ENCODE data around the gene FDXR. TPM values are rescaled to one million over a fixed set of nuclear protein-coding genes. Genes with fewer than 3 reads are reported as not detected.
A peak's percentile ranks its signal among the peaks of the same experiment; 100 is the strongest.

Gene FDXR
- total RNA-seq, 5 donors from 2014 or later (not counting 1 experiment from before 2014, with no cell fraction given), result 4.2 to 20.7 (median 15.3) TPM

DNA sequence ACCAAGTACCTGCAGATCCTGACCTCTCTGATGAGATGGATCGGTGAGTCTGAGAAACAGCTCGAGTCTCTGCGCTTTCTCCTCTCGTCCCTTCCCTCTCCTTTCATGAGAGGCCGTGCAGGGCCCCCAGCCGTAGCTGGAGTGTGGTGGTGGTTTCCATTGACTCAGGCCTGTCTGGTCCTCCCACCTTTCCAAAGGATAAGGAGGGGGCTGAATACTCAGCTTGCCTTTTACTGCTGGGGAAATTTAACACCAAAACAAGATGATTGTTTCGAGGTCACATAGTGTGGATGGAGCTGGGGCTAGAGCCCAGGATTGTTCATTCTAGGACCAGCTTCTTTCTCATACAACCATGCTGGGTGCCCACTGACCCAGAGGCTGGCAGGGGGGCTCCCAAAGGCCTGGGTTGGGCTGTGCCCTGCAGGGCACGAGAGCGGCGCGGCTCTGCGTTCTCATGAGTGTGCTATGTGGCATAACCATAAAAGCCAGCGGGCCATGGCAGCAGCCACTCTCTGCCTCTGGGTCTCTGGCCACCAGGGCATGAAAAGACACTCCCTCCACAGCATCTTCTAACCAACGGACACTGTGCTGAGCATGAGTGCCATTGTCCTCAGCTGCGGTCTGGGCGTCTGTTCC, 52.9 kb downstream of the FDXR start:
- Histone ChIP-seq H3K36me3 (ENCODE audit: control insufficient read depth in 2 of 2, extremely low read depth in 1 of 2, insufficient read depth in 1 of 2, low read length in 1 of 2) (peaks cover 17 to 58% of the 10 kb centered on the region in 2 donors), H3K27ac (ENCODE audit: low read length) (no peak overlapping the region), H3K9me3 (no peaks in the 10 kb centered on the region), H3K4me3 (ENCODE audit: control insufficient read depth in 1 of 2, extremely low read depth in 1 of 2, low read length in 1 of 2) (no peak overlapping the region), H3K27me3 (replicated peaks in 1 of 2; ENCODE audit: control insufficient read depth in 2 of 2, extremely low read depth in 1 of 2, insufficient read depth in 2 of 2, low read length in 1 of 2) (peaks cover 0 to 3% of the 10 kb centered on the region in 2 experiments), H3K4me1 (ENCODE audit: control insufficient read depth in 1 of 2, extremely low read depth in 1 of 2, insufficient read depth in 2 of 2, low read length in 2 of 2) (no peaks in the 10 kb centered on the region)
- Mint-ChIP-seq H3K4me3 (no peak overlapping the region), H3K27ac (no peak overlapping the region), H3K9me3 (no peaks in the 10 kb centered on the region), H3K36me3 (peaks cover 35% of the 10 kb centered on the region), H3K27me3 (no peaks in the 10 kb centered on the region), H3K4me1 (no peaks in the 10 kb centered on the region)
- WGBS (ENCODE audit: insufficient coverage), result 95% methylated on average over 6 of the region's 16 CpGs
- CTCF ChIA-PET, result no interaction called here
- POLR2A ChIA-PET, result no interaction called here
- no peak for ATAC-seq (replicated peaks in 1 of 4)
- DNase-seq, result no peak

DNA sequence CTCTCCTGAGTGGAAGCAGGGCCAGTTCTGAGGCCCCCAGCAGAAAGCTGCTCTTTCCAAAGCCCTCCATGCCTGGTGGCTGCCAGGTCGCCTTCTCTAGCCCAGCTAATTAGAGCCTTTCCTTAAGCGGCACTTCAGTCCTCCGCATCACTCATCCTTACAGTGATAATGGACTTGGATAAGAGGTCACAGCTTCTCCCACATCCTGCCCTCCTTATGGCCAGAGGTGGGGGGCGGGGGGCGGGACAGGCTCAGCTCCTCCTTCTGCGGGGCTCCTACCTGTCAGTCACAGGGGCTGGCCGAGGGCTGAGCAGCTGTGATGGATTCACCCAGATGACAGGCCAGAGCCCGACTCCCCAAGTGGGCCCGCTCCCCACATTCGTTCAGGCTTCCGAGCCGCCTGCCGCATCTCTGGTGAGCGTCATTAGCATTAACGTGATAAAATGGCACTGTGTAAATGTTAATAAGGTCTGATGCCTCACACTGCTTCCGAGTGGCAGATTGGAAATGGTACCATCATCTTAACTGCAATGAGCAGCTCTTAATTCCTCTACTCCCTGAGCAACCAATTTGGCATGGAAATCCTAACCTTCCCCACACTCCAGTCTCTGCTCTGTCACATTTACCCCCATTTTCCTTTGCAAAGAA, 54.4 kb downstream of the FDXR start:
- H3K36me3 Mint-ChIP-seq, result peaks cover 36% of the 10 kb centered on the region
- ATAC-seq (replicated peaks in 1 of 4) (no peak), DNase-seq (no peak)
- H3K27me3 Mint-ChIP-seq, result no peaks in the 10 kb centered on the region
- H3K36me3 ChIP-seq (ENCODE audit: control insufficient read depth in 2 of 2, extremely low read depth in 1 of 2, insufficient read depth in 1 of 2, low read length in 1 of 2), result peaks cover 11 to 56% of the 10 kb centered on the region in 2 donors
- no peak overlapping the region for H3K27ac ChIP-seq (ENCODE audit: low read length)
- no peaks in the 10 kb centered on the region for H3K9me3 ChIP-seq
- H3K4me3 ChIP-seq (ENCODE audit: control insufficient read depth in 1 of 2, extremely low read depth in 1 of 2, low read length in 1 of 2), result no peak overlapping the region
- peaks cover 0 to 3% of the 10 kb centered on the region in 2 experiments for H3K27me3 ChIP-seq (replicated peaks in 1 of 2; ENCODE audit: control insufficient read depth in 2 of 2, extremely low read depth in 1 of 2, insufficient read depth in 2 of 2, low read length in 1 of 2)
- no peak overlapping the region for H3K27ac Mint-ChIP-seq
- WGBS (ENCODE audit: insufficient coverage), result 92% methylated on average over 2 of the region's 16 CpGs
- ChIA-PET CTCF (no interaction called here), POLR2A (no interaction called here)
- no peak overlapping the region for H3K4me3 Mint-ChIP-seq
- H3K9me3 Mint-ChIP-seq, result no peaks in the 10 kb centered on the region
- no peaks in the 10 kb centered on the region for H3K4me1 ChIP-seq (ENCODE audit: control insufficient read depth in 1 of 2, extremely low read depth in 1 of 2, insufficient read depth in 2 of 2, low read length in 2 of 2)
- H3K4me1 Mint-ChIP-seq, result no peaks in the 10 kb centered on the region

DNA sequence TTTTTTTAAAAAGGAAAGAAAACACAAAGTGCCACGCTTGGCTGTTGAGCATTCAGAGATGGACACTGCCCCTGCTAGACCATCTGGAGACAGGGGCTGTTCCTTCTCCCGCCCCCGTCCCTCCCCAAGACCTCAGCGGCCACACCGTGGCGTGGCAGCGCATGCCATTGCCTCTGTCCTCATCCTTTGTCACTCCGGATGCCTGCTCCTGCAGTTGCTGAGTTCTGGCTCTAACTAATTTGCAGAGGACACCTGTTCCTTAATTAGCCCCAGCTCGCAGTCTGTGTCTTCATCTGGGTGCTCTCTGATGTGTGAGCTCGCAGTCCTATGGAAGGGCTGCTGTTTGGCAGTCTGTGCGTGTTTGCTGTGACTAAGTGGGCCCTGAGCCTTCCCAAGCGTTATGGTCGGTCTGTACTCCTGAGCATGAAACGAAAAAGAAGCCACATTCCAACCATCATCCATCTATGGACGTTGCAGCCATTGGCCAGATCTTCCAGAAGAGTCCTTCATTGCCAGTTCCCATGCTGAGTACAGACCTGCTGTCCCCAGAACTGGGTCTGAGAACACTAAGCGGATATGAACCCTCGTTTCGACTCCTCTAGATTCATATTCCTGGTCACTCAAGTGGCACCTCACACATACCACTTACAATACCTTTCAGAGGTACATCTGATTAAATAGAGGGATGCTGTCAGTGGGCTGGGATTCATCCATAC, 55.7 kb downstream of the FDXR start:
- Mint-ChIP-seq H3K27me3 (no peaks in the 10 kb centered on the region), H3K4me1 (no peaks in the 10 kb centered on the region), H3K9me3 (no peaks in the 10 kb centered on the region), H3K4me3 (no peak overlapping the region), H3K27ac (no peak overlapping the region), H3K36me3 (peaks cover 38% of the 10 kb centered on the region)
- DNase-seq, result no peak
- H3K9me3 ChIP-seq, result no peaks in the 10 kb centered on the region
- H3K27me3 ChIP-seq (replicated peaks in 1 of 2; ENCODE audit: control insufficient read depth in 2 of 2, extremely low read depth in 1 of 2, insufficient read depth in 2 of 2, low read length in 1 of 2), result peaks cover 0 to 3% of the 10 kb centered on the region in 2 experiments
- no peaks in the 10 kb centered on the region for H3K4me1 ChIP-seq (ENCODE audit: control insufficient read depth in 1 of 2, extremely low read depth in 1 of 2, insufficient read depth in 2 of 2, low read length in 2 of 2)
- ChIA-PET POLR2A (no interaction called here), CTCF (no interaction called here)
- no peak overlapping the region for H3K4me3 ChIP-seq (ENCODE audit: control insufficient read depth in 1 of 2, extremely low read depth in 1 of 2, low read length in 1 of 2)
- no peak overlapping the region for H3K27ac ChIP-seq (ENCODE audit: low read length)
- peaks cover 11 to 57% of the 10 kb centered on the region in 2 donors for H3K36me3 ChIP-seq (ENCODE audit: control insufficient read depth in 2 of 2, extremely low read depth in 1 of 2, insufficient read depth in 1 of 2, low read length in 1 of 2)
- WGBS (ENCODE audit: insufficient coverage), result 88% methylated on average over 9 of the region's 18 CpGs
- ATAC-seq (replicated peaks in 1 of 4), result no peak

DNA sequence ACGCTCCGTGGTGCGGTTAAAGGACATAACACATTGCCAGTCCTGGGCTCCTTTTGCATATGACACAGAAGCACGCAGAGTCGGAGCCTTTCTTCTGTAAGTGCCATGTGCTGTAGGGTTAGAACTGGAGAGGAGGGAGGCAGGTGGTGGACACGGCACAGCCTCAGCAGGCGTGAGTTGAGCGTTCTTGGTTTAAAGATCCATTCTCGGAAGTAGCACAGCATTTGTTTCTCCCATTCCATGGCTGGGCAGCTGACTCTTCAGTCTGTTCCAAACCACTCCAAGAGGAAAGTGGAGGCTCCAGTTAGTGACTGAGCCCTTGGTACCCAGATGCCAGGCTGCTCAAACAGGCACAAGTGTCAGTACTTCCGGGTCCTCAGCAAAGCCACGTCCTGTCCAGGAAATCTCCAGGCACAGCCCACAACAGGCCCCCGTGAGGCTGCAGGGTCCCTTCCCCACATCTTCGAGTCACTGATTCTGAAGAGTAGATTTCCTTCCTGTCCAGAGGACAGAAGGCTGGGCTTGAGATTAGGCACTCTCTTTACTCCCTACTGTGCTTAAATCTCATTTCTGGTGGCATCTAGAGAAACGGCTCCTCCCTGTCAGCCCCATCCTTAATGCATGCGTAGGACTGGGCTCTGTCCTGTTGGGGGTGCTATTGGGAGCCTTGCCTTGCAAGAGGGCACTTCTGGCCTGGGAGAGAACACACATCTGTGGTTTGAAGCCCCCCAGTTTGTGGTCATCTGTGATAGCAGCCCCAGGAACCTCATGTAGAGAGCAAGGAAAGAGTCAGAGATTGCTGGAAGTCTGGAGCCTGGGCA, 57.0 kb downstream of the FDXR start:
- H3K9me3 ChIP-seq, result no peaks in the 10 kb centered on the region
- ChIA-PET POLR2A (no interaction called here), CTCF (no interaction called here)

DNA sequence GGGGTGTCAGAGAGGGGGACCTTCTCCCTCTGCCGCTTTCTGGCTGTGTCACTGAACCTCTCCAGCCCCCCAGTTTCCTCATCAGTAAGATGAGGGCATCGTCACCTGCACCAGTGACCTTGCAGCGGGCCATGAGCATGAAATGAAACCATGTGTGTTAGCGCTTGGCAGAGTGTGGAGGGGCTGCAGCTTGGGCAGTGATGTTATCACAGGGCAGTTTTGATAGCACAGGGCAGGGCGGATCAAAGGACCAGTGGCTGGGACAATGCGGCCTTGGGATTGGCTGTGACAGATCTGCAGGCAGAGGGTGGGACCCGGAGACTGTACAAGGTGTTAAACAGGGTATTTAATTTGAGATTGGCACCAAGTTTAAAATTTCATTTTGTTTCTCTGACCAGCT, 57.7 kb downstream of the FDXR start:
- Mint-ChIP-seq H3K36me3 (peaks cover 46% of the 10 kb centered on the region), H3K27ac (no peak overlapping the region), H3K9me3 (no peaks in the 10 kb centered on the region), H3K4me3 (no peak overlapping the region), H3K27me3 (no peaks in the 10 kb centered on the region), H3K4me1 (peaks cover 0 to 2% (median 0%) of the 10 kb centered on the region in 3 donors)
- 92% methylated on average over 6 of the region's 7 CpGs for WGBS (ENCODE audit: insufficient coverage)
- ATAC-seq (replicated peaks in 1 of 4) (no peak), DNase-seq (no peak)
- POLR2A ChIA-PET, result no interaction called here
- H3K4me3 ChIP-seq (ENCODE audit: control insufficient read depth in 1 of 2, extremely low read depth in 1 of 2, low read length in 1 of 2), result no peak overlapping the region
- CTCF ChIA-PET, result no interaction called here
- H3K27ac ChIP-seq (ENCODE audit: low read length), result no peak overlapping the region
- H3K27me3 ChIP-seq (replicated peaks in 1 of 2; ENCODE audit: control insufficient read depth in 2 of 2, extremely low read depth in 1 of 2, insufficient read depth in 2 of 2, low read length in 1 of 2), result no peaks in the 10 kb centered on the region
- H3K36me3 ChIP-seq (ENCODE audit: control insufficient read depth in 2 of 2, extremely low read depth in 1 of 2, insufficient read depth in 1 of 2, low read length in 1 of 2), result peaks cover 5 to 43% of the 10 kb centered on the region in 2 donors
- H3K9me3 ChIP-seq, result no peaks in the 10 kb centered on the region
- no peaks in the 10 kb centered on the region for H3K4me1 ChIP-seq (ENCODE audit: control insufficient read depth in 1 of 2, extremely low read depth in 1 of 2, insufficient read depth in 2 of 2, low read length in 2 of 2)

More for the DNA sequence above, 57.0 kb downstream of the FDXR start:
- H3K27ac Mint-ChIP-seq, result no peak overlapping the region
- no peak overlapping the region for H3K4me3 Mint-ChIP-seq
- Histone ChIP-seq H3K27me3 (replicated peaks in 1 of 2; ENCODE audit: control insufficient read depth in 2 of 2, extremely low read depth in 1 of 2, insufficient read depth in 2 of 2, low read length in 1 of 2) (peaks cover 0 to 3% of the 10 kb centered on the region in 2 experiments), H3K4me3 (ENCODE audit: control insufficient read depth in 1 of 2, extremely low read depth in 1 of 2, low read length in 1 of 2) (no peak overlapping the region), H3K36me3 (ENCODE audit: control insufficient read depth in 2 of 2, extremely low read depth in 1 of 2, insufficient read depth in 1 of 2, low read length in 1 of 2) (peaks cover 10 to 46% of the 10 kb centered on the region in 2 donors), H3K4me1 (ENCODE audit: control insufficient read depth in 1 of 2, extremely low read depth in 1 of 2, insufficient read depth in 2 of 2, low read length in 2 of 2) (no peaks in the 10 kb centered on the region), H3K27ac (ENCODE audit: low read length) (no peak overlapping the region)
- 82% methylated on average over 6 of the region's 15 CpGs for WGBS (ENCODE audit: insufficient coverage)
- H3K9me3 Mint-ChIP-seq, result no peaks in the 10 kb centered on the region
- no peaks in the 10 kb centered on the region for H3K4me1 Mint-ChIP-seq
- peaks cover 41% of the 10 kb centered on the region for H3K36me3 Mint-ChIP-seq
- ATAC-seq (replicated peaks in 1 of 4) (no peak), DNase-seq (no peak)
- no peaks in the 10 kb centered on the region for H3K27me3 Mint-ChIP-seq

DNA sequence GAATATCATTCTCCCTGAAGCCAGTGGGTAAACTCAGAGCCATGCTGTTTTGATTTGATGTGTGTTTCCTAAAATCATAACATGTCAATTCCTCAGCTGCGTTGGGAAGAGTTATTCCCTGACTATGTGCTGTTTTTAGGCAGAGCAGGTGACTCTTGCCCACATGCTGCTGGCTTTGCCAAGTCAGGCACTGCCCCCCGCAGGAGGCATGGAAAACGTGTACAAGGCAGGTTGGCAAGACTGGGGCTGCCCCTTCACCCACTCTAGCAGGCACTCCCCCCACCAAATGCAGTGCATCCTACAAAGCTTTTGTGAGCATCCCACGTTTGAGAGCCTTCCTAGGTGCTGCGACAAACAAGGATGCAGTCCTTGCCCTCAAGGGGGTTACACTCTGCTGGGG, 58.3 kb downstream of the FDXR start:
- DNase-seq, result peak in 1 of 35 experiments; percentile 16
- ATAC-seq (replicated peaks in 1 of 4), result peak in 1 of 4 experiments; percentile 29
- POLR2A ChIA-PET, result no interaction called here
- no peak overlapping the region for H3K4me3 ChIP-seq (ENCODE audit: control insufficient read depth in 1 of 2, extremely low read depth in 1 of 2, low read length in 1 of 2)
- H3K27ac ChIP-seq (ENCODE audit: low read length), result no peak overlapping the region
- no peaks in the 10 kb centered on the region for H3K9me3 ChIP-seq
- Mint-ChIP-seq H3K27me3 (no peaks in the 10 kb centered on the region), H3K27ac (no peak overlapping the region), H3K4me1 (peaks cover 0 to 4% (median 0%) of the 10 kb centered on the region in 3 donors), H3K4me3 (no peak overlapping the region), H3K36me3 (peaks cover 48% of the 10 kb centered on the region), H3K9me3 (no peaks in the 10 kb centered on the region)
- CTCF ChIA-PET, result no interaction called here
- H3K36me3 ChIP-seq (ENCODE audit: control insufficient read depth in 2 of 2, extremely low read depth in 1 of 2, insufficient read depth in 1 of 2, low read length in 1 of 2), result peaks cover 2 to 42% of the 10 kb centered on the region in 2 donors
- H3K4me1 ChIP-seq (ENCODE audit: control insufficient read depth in 1 of 2, extremely low read depth in 1 of 2, insufficient read depth in 2 of 2, low read length in 2 of 2), result no peaks in the 10 kb centered on the region
- H3K27me3 ChIP-seq (replicated peaks in 1 of 2; ENCODE audit: control insufficient read depth in 2 of 2, extremely low read depth in 1 of 2, insufficient read depth in 2 of 2, low read length in 1 of 2), result no peaks in the 10 kb centered on the region
- WGBS (ENCODE audit: insufficient coverage), result 96% methylated on average over 3 of the region's 5 CpGs

Measured in T-cell (primary cell).